GM19240 (cell line): ENCODE results near the gene ALDH3A2.
"Not testable (repeated sequence)": the region's sequence is repeated elsewhere in the genome, so short reads cannot be mapped to it uniquely, and the experiment has no call there.

Source experiments
- DNase-seq: peaks from one replicate; pipeline ENCODE4 v3.0.0; 2011; ENCODE audit warnings: low spot score; ENCODE audit not compliant: insufficient read length

ALDH3A2 gene

DNA sequence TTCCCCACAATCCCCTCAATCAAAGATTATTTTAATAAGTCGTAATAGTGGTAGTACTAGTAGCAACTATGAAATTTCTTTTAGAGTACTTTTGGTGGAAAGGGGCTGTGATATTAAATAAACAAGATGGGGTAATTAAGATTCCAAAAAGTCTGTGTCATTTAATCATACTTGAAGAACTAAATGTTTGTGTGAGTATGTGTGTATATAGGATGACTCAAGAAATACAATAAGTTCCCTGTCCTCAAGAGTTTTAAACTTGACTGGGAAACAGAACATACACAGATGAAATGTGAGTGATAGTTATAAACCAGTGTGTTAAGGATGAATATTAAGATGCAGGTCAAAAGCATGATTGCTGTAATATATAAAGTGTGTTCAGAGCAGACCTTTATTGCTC, 2.3 kb downstream of the ALDH3A2 start:
- DNase-seq = no peak

- DNase-seq = no peak
Measured at GRCh38 chr17:19651451-19652238, 3.1 kb downstream of the ALDH3A2 start.

DNA sequence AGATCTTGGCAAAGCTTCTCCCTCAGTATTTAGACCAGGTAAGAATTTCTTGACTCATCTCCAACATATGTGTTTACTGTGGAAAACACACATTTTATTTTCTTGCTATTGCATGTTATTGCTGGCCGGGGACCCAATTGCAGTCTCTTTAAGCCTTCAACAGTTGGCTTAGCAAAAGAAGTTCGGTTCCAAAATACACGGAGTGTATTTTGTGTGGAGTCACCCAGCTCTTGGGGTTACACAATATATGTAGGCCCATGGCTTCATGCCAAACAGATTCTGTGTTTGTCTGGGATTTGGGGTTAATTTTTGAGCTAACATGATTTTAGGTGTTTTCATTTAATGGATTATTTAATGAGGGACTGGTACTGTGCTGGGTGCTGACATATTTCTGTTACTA, 4.0 kb downstream of the ALDH3A2 start:
- DNase-seq = no peak

GRCh38 chr17:19654342-19654886, 5.9 kb downstream of the ALDH3A2 start:
- no peak for DNase-seq

GRCh38 chr17:19654896-19655295, 6.3 kb downstream of the ALDH3A2 start:
- no peak for DNase-seq

DNA sequence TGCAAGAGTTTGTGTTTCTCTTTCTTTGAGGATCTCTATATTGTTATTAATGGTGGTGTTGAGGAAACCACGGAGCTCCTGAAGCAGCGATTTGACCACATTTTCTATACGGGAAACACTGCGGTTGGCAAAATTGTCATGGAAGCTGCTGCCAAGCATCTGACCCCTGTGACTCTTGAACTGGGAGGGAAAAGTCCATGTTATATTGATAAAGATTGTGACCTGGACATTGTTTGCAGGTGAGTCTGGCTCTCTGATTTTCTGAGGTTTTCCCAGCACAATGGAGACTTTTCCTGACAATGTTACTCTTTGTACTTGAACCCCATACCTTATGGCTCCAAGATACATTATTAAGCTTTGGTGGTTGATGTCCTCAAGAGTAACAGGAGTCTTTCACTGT, 7.8 kb downstream of the ALDH3A2 start:
- no peak for DNase-seq

DNA sequence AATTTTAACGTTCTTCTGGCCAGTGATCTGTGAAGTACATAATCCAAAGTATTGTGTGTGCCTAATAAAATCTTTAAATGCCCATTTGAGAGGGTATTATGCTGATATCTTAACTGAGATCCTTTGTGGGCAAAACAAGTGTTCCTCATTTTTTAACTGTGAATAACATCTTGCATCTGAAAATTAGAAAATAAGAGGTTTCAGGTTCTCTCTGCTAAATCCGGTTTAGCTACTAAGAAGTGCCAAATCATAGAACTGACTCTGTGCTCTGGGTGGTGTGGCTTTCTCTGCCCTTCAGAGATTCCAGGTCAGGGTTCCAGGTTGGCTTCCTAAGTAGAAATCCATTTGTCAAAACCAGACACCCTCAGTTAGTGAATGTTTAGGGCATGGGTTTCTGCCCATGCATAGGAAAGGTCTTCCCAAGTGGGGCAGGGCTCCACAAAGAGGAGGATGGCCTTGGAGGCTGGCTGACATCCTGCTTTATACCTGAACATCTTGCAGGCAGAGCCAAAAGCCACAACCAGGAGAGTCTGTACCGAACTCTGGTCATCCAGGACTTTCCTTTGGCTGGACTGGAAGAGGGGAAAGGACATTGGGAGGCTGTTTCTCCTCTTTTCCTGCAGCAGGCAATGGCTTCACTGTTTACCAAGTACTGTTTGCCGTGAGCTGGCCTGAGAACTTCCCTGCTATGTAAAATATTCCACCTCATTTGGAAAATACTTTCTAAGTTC, 8.5 kb downstream of the ALDH3A2 start:
- DNase-seq = no peak

GRCh38 chr17:19659366-19660177, 11.0 kb downstream of the ALDH3A2 start:
- no peak for DNase-seq

DNA sequence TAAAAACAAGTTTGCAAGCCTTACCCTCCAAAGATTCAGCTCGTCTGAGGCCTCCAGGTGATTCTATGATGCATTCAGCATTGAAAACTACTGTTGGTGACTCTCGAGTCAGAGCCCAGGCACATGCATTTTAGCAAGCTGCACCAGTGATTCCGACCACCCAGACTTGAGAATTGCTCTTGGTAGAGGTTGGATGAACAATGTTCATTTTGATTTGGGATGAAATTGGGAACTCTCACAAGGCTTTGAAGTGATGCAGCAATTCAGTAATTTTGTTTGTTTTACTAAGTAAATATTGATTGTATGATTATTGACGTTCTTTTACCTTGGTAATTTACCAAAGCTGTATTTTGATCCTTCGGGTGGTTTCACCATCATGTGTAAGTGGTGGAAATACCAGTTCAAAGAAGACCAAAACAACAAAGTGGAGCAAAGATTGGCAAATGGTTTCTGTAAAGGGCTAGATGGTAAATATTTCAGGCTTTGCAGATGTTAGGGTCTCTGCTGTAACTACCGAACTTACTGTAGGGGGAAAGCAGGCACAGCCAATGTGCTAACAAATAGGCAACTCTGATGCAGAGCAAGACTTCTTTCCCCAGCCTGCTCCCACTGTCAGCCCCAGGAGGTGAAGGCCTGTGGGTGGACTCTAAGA, 11.8 kb downstream of the ALDH3A2 start:
- DNase-seq = no peak

- no peak for DNase-seq
Measured at GRCh38 chr17:19661121-19661520, 12.6 kb downstream of the ALDH3A2 start.

GRCh38 chr17:19663097-19663496, 14.5 kb downstream of the ALDH3A2 start:
- no peak for DNase-seq

DNA sequence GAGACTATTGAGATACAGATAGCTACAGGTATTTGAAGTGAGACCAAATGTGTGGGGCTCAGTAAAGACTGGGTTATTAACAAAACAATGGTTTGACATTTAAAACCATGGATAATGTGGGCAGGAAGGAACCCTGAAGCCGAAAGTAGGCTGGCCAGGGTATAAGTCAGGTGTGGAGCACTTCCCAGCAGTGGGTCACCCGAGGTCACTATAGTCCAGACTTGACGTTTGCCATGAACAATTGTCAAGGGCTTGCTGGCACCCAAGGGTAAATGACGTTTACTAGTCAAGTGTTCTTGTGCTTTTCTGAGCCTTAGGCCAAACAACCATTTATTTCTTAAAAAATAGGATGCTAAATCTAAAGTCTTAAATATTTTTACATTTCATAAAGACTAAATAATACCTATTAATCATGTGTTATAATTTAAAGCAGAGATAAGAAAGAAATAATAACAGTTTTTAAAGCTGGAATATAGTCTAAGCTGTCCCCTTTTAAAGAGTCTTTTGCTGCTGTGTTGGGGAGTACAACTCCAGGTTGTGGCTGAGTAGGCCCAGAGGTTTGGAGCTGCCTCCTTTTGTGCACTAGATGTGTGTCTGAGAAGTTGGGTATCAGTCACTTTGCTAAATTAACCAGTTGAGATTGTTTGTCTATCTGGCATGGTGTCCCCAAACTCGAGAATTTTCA, 15.7 kb downstream of the ALDH3A2 start:
- no peak for DNase-seq

- DNase-seq = no peak
Measured at GRCh38 chr17:19664821-19665181, 16.2 kb downstream of the ALDH3A2 start.

DNA sequence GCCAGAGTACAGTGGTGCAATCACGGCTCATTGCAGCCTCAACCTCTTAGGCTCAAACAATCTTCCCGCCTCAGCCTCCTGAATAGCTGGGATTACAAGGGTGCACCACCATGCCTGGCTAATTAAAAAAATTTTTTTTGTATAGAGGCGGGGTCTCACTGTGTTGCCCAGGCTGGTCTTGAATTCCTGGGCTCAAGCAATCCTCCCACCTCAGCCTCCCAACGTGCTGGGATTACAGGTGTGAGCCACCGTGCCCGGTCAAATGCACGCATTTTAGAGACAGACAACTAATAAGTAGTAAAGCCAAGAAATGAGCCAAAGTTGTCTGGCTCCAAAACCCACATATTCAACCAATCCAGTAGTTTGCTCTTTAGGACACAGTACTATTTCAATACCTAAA, 21.1 kb downstream of the ALDH3A2 start:
- not testable (repeated sequence) for DNase-seq

DNA sequence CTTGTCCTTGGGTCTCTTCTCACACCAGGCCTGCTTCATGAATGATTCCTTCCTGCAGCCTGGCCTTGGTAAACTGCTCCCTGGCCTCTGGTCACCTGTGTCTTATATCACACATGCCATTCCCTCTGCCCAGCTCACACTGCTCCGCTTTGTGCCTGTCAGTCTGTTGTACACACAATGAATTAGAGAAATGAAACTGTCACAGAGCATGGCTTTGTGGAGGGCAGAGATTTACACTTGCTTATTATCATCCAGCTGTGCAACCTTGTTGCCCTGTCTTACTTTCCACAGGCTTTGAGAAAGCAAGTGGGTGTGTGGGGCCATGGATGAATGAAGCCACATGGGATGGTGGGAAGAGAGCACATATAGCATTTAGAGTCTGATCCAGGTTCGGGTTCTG, 22.4 kb downstream of the ALDH3A2 start:
- no peak for DNase-seq

DNA sequence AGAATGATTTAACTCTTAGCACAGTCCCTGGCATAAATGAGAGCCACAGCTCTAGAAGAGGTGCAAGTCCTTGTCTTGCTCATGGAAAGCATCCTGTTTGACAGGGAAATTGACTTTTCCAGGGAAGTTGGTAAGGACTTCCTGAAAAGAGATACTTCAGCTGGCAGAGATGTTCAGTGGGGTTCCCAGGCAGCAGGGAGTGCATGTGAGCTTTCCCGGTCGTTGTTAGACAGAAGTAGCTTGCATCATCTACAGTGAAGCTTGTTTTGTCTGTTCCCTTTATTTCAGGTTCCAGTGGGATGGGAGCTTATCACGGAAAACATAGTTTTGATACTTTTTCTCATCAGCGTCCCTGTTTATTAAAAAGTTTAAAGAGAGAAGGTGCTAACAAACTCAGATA, 22.9 kb downstream of the ALDH3A2 start:
- DNase-seq = no peak

DNA sequence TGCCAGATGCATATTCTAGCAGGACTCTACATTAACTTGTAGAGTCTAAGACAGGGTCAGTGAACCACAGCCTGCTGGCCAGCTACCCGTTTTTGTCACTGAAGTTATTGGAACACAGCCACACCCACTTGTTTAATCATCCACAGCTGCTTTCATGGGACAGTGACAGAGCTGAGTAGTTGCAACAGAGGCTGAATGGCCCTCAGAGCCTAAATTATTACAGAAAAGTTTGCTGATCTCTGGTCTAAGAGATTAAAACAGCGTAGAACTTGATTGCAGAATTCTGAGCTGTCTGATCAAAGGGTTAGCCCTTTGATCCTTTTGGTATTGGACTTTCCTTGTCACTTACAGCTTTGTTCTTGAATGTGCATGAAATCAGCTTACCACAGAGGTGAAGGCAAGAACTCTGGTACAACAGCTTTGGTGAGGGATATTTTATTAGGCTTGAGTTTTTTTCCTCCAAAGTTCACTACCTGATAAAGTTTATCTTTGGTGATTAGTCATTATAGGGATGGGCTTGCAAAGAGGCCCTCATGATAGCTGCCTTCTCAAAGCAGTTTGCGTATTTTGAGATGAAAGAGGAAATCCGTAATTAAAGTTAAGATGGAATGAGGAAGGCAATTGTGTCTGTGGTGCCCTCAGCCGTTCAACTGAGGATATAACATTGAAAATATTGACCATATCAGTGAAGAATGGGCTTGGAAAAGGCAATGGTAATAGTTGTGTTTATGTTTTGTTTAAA, 23.6 kb downstream of the ALDH3A2 start:
- no peak for DNase-seq

- no peak for DNase-seq
Measured at GRCh38 chr17:19673623-19674022, 25.1 kb downstream of the ALDH3A2 start.

DNA sequence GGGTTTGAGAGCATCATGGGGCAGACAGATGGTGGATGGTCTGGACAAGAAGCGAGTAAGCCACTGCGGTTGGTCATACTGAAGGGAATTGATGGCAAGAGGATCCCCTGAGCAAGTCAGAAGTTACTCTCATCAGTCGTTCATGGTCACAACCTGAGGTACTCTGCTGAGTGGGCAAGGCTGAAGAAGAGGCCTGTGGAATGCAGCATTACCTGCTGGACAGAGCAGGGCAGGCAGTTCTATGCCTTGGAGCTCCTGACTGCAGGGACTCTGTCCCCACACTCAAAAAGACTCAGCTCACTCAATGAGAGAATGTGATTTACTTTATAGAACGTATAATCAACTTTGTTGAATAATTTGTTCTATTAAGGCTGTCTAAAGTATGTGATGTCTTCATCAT, 28.3 kb downstream of the ALDH3A2 start:
- no peak for DNase-seq

GRCh38 chr17:19677736-19678379, 29.3 kb downstream of the ALDH3A2 start:
- no peak for DNase-seq
